SU-DHL-6 (cell line): ENCODE data around the gene TMEM218.

ENCODE experiments used
- H2AFZ ChIP-seq: fragments of 200-600 bp; sonication (generic); 2 replicates; pipeline ENCODE4 v1.6.1; 2014; ENCODE audit warnings: low read depth, mild to moderate bottlenecking, moderate library complexity, mixed read lengths, antibody characterized with exemption, low read length; ENCODE audit not compliant: severe bottlenecking
- H3F3A ChIP-seq: fragments of 200-600 bp; shearing (Covaris generic); 2 replicates; pipeline ENCODE4 v1.6.0; 2016; ENCODE audit warnings: antibody characterized with exemption, mild to moderate bottlenecking; ENCODE audit not compliant: insufficient read depth
- H3K27ac ChIP-seq: fragments of 200-600 bp; sonication (generic); 2 replicates; pipeline ENCODE4 v1.5.1; 2016; ENCODE audit warnings: low read depth, mild to moderate bottlenecking, low read length, moderate library complexity, mixed read lengths
- H3K27me3 ChIP-seq: fragments of 200-600 bp; sonication (generic), shearing (Covaris generic); 2 replicates; pipeline ENCODE4 v1.6.0; 2014; ENCODE audit warnings: mild to moderate bottlenecking, low read length
- H3K36me3 ChIP-seq: fragments of 200-600 bp; sonication (generic); 2 replicates; pipeline ENCODE4 v1.6.1; 2014; ENCODE audit warnings: mild to moderate bottlenecking, low read length, mixed read lengths
- H3K4me2 ChIP-seq: fragments of 300-600, 200-600 bp; shearing (Covaris generic), sonication (generic); 2 replicates; pipeline ENCODE4 v1.6.0; 2014; ENCODE audit warnings: low read length, low read depth, mild to moderate bottlenecking; ENCODE audit not compliant: poor library complexity, severe bottlenecking
- H3K4me3 ChIP-seq: fragments of 200-600 bp; sonication (generic); 2 replicates; pipeline ENCODE4 v1.5.1; 2014; ENCODE audit warnings: antibody characterized with exemption, low read length, mild to moderate bottlenecking, mixed read lengths; ENCODE audit not compliant: insufficient read depth, poor library complexity, severe bottlenecking
- H3K79me2 ChIP-seq: fragments of 200-600 bp; sonication (generic); 2 replicates; pipeline ENCODE4 v1.6.1; 2014; ENCODE audit warnings: mild to moderate bottlenecking, low read length, moderate library complexity; ENCODE audit not compliant: insufficient read depth
- H3K9ac ChIP-seq: fragments of 200-600 bp; sonication (generic); 2 replicates; pipeline ENCODE4 v1.7.0; 2014; ENCODE audit warnings: mild to moderate bottlenecking, low read length
- H3K9me2 ChIP-seq: fragments of 200-600 bp; sonication (generic); replicated peaks from 2 replicates; pipeline ENCODE4 v1.6.1; 2014; ENCODE audit warnings: low read length; ENCODE audit not compliant: insufficient read depth
- H3K9me3 ChIP-seq: fragments of 200-600 bp; sonication (generic); 2 replicates; pipeline ENCODE4 v1.6.1; 2014; ENCODE audit warnings: low read length, mixed read lengths; ENCODE audit not compliant: insufficient read depth
- H4K20me1 ChIP-seq: fragments of 200-600 bp; sonication (generic); 2 replicates; pipeline ENCODE4 v1.6.1; 2014; ENCODE audit warnings: low read depth, mild to moderate bottlenecking, antibody characterized with exemption, low read length, moderate library complexity, mixed read lengths
- EZH2phosphoT487 ChIP-seq: fragments of 200-600 bp; sonication (generic), shearing (Covaris generic); conservative IDR thresholded peaks from 2 replicates; pipeline ENCODE4 v1.6.1; 2018; ENCODE audit warnings: mild to moderate bottlenecking, antibody characterized with exemption, low read length, moderate library complexity, mixed read lengths
- TF ChIP-seq, protein P1 (sequence below): fragments of 200-600 bp; sonication (generic); IDR thresholded peaks from one replicate; pipeline ENCODE4 v1.5.1; 2017; ENCODE audit warnings: antibody characterized with exemption, mild to moderate bottlenecking, low read length, moderate library complexity; ENCODE audit not compliant: insufficient read depth, poor library complexity, severe bottlenecking

The TMEM218 gene

DNA sequence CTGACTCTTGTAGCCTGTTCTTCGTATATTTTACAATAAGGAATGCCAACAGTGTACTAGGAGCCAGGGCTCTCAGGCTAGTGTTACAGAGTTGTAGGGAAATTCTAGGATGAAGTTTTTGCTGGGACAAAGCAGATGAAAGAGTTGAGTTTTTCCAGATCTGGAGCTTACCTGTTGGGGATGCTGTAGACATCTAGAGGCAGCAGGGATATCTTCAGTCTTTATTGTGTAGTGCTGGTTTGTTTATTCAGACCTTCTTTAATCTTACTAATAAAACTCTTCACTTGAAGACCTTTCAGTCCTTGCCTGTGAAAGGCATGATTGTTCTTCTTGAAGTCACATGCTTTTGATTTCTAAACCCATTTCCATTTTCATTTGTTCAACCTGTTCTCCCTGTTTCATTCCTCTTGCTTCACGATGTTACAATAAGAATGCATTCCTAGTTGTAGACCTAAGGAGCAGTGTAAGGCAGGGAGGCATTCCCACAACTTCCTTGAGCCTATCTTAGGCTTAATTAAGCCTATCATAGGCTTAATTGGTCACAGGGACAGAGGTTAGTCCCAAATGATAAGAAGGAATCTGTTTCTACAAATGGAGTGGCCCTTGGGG lies 56.2 kb downstream of the TMEM218 start:
- Histone ChIP-seq H3K9me2 (no peaks in the 10 kb centered on the region), H3F3A (no peaks in the 10 kb centered on the region), H2AFZ (no peak overlapping the region), H3K4me3 (no peak overlapping the region), H3K79me2 (no peaks in the 10 kb centered on the region), H3K27ac (no peak overlapping the region), H3K27me3 (no peaks in the 10 kb centered on the region), H3K4me2 (no peak overlapping the region), H4K20me1 (no peaks in the 10 kb centered on the region), H3K36me3 (no peaks in the 10 kb centered on the region), H3K9ac (no peak overlapping the region), H3K9me3 (no peaks in the 10 kb centered on the region)
- no peak for TF ChIP-seq EZH2phosphoT487

DNA sequence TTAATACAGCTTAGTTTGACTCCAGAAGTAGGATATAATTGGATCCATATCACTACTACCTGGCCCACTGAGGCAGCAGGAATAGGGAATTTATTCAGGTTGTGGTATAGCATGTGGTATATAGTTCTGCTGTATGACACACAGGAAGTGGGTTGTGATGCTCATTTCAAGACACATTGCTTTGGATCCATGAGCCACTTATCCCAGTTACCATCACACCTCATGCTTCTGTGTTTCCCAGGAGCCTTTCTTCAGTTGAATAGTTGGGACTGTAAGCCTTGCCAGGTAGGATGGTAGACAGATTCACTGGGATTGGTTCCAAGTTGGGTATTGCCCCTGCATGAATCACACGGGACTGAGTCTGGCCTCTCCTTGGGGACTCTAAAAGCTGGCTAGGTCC lies 58.3 kb downstream of the TMEM218 start:
- Histone ChIP-seq H3K9ac (no peak overlapping the region), H2AFZ (no peak overlapping the region)

DNA sequence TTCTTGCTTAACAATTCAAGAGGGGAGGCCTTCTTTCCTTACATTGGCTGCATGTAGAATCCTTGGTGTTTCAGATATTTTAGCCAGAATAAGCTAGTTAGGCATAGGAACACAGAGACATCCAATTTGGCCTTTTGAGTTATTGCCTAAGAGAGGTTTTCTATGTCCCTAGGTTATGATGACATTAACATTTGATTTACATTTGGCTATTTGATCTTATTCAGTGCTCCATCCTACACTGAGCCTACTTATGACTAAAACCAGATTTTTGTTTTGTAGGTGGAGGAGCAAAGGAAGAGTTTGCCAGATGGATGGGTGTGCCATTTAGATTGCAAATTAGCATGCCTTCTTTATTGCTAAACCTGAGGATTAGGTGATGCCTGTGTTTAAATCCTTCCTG lies 59.4 kb downstream of the TMEM218 start:
- H4K20me1 ChIP-seq, result no peaks in the 10 kb centered on the region
- no peak overlapping the region for H3K9ac ChIP-seq
- no peak overlapping the region for H3K4me2 ChIP-seq
- no peaks in the 10 kb centered on the region for H3K36me3 ChIP-seq
- H3K79me2 ChIP-seq, result no peaks in the 10 kb centered on the region
- no peaks in the 10 kb centered on the region for H3K9me3 ChIP-seq
- no peak overlapping the region for H3K27ac ChIP-seq
- no peak overlapping the region for H2AFZ ChIP-seq
- H3K4me3 ChIP-seq, result no peak overlapping the region
- no peaks in the 10 kb centered on the region for H3F3A ChIP-seq
- H3K9me2 ChIP-seq, result no peaks in the 10 kb centered on the region
- TF ChIP-seq EZH2phosphoT487, result no peak
- H3K27me3 ChIP-seq, result no peaks in the 10 kb centered on the region

More for the DNA sequence above, 58.3 kb downstream of the TMEM218 start:
- Histone ChIP-seq H3K4me3 (no peak overlapping the region), H3K9me3 (no peaks in the 10 kb centered on the region), H3K27me3 (no peaks in the 10 kb centered on the region), H3K36me3 (no peaks in the 10 kb centered on the region), H3K79me2 (no peaks in the 10 kb centered on the region), H3F3A (no peaks in the 10 kb centered on the region), H4K20me1 (no peaks in the 10 kb centered on the region), H3K27ac (no peak overlapping the region), H3K9me2 (no peaks in the 10 kb centered on the region), H3K4me2 (no peak overlapping the region)
- TF ChIP-seq, protein P1, sequence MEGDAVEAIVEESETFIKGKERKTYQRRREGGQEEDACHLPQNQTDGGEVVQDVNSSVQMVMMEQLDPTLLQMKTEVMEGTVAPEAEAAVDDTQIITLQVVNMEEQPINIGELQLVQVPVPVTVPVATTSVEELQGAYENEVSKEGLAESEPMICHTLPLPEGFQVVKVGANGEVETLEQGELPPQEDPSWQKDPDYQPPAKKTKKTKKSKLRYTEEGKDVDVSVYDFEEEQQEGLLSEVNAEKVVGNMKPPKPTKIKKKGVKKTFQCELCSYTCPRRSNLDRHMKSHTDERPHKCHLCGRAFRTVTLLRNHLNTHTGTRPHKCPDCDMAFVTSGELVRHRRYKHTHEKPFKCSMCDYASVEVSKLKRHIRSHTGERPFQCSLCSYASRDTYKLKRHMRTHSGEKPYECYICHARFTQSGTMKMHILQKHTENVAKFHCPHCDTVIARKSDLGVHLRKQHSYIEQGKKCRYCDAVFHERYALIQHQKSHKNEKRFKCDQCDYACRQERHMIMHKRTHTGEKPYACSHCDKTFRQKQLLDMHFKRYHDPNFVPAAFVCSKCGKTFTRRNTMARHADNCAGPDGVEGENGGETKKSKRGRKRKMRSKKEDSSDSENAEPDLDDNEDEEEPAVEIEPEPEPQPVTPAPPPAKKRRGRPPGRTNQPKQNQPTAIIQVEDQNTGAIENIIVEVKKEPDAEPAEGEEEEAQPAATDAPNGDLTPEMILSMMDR, result no peak
- TF ChIP-seq EZH2phosphoT487, result no peak

DNA sequence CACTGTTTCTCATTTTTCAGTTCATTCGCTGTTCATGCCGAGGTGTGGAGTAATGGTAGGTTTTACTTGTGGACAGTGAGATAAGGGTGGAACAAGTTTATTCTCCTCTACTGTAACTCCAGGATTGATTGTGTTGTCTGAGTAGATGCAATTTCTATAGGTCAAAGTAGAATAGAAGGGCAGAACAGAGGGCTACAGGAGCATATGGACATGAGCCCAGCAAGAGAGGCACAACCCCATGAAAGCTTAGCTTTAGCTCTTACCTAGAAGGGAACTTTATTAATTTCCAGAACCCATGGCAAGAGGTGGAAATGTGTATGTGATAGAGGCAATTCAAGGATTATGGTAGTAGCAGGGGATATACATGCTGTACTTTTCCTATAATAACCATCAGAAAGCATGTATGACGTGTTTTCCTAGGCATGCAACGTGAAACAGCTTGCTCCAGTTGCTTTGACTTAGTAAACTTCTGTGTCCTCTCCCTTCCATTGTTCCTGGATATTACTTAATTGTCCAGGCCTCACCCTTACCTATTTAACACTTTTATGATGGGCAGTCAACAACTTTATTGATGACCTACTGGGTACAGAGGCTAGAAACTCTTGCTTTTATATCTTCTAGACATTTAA lies 62.1 kb downstream of the TMEM218 start:
- no peaks in the 10 kb centered on the region for H3F3A ChIP-seq
- no peaks in the 10 kb centered on the region for H3K79me2 ChIP-seq
- no peak for TF ChIP-seq EZH2phosphoT487
- TF ChIP-seq, protein P1, result no peak
- H3K4me2 ChIP-seq, result no peak overlapping the region
- H3K4me3 ChIP-seq, result no peak overlapping the region
- no peaks in the 10 kb centered on the region for H3K27me3 ChIP-seq
- H3K9me3 ChIP-seq, result no peaks in the 10 kb centered on the region
- H3K36me3 ChIP-seq, result no peaks in the 10 kb centered on the region
- H4K20me1 ChIP-seq, result no peaks in the 10 kb centered on the region
- no peaks in the 10 kb centered on the region for H3K9me2 ChIP-seq
- no peak overlapping the region for H2AFZ ChIP-seq
- no peak overlapping the region for H3K27ac ChIP-seq
- no peak overlapping the region for H3K9ac ChIP-seq
